Measurements from ENCODE around the gene BSN.
A peak's percentile ranks its signal among the peaks of the same experiment; 100 is the strongest.
"Not testable (repeated sequence)": the region's sequence is repeated elsewhere in the genome, so short reads cannot be mapped to it uniquely, and the experiment has no call there.

Gene BSN

GRCh38 chr3:49535971-49536874, 18.1 kb upstream of the BSN start:
- no peak for DNase-seq

DNA sequence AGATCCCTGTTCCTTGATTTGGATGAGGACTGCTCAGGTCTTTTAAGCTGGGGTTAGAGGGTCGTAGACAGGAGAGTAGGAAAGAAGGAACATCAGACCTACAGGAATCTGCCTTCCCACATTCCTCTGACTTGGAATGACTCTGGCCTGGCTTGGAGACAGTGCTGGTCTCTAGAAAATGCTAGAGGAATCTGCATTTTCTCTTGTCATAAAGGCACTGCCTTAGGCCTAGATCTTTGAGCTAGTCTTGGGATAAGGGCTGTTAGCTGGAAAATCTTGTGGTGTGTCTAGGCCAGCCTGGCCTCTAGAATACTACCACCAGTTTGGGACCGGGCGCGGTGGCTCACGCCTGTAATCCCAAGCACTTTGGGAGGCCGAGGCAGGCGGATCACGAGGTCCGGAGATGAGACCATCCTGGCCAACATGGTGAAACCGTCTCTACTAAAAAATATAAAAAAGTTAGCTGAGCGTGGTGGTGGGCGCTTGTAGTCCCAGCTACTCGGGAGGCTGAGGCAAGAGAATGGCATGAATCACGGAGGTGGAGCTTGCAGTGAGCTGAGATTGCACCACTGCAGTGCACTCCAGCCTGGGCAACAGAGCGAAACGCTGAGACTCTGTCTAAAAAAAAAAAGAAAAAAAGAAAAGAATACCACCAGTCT, 17.3 kb upstream of the BSN start:
- no peak for DNase-seq

DNA sequence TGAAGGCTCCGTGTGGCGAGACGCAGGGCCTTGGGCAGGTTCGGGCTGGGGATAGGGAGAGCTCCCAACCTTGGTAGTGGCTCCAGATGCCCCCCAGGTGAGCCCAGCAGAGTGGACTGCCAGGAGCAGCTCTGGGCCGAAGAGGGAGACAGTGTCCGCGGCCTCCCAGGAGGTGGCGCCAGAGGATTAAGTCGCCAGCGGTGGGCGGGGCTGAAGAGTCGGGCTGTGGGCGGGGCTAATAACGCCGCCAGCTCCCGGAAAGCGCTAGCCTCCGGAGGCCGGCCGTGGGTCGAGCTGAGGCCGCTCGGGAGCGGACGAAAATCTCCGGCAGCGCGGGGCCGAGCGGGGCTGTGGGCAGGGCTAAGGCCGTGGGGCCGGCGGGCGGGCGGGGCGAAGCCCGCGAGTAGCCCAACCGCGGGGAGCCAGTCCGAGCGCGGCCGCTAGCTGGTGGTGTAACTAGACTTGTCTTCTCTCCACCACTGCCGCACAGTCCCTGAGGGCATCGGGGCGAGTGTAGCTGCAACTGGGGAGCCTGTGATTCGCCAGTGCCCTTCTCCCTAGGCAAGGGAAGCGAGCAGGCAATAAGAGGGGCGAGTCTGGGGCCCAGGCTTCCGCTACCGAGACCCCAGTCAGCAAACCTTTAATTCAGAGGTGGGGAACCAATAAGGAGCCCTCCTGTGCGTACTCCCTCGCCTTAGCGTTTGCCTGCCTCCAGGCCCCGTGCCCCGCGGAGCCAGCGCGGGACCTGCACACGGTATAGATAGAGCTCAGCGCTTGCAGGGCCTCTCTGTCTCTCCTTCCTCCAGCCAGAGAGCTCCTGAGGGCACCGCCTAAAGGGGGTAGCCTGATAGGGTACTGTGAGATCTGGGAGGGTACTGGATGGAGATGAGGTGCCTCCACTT, 14.4 kb upstream of the BSN start:
- DNase-seq, result peak; percentile 88

GRCh38 chr3:49552087-49552486, 2.2 kb upstream of the BSN start:
- DNase-seq, result no peak

- DNase-seq, result no peak
Measured at GRCh38 chr3:49553324-49553691, 969 bp upstream of the BSN start.

DNA sequence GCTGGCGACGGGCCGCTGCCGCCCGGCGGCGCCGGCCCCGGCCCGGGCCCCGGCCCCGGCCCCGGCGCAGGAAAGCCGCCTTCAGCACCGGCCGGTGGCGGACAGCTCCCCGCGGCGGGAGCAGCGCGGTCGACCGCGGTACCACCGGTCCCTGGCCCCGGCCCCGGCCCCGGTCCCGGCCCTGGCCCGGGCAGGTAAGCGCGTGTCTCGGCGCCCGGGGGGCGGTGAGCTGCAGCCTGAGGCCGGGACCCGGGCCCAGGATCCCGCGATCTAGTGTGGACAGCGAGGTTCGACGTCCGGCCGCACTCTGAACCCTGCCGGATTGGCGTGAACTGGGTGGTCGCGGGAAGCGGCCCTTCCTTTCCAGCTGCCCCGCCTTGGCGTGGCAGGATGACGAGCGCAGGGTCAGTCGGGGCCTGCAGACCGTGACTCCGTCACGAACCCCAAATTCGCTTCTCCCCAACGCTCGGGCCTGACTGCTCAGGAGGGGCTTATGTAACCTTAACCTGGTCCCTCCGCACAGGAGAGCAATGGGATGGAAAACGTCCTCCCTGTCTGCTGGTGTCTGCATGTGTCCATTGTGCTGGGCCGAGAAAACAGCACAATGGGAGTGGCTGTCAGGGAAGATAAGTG, 472 bp downstream of the BSN start:
- DNase-seq, result peak; percentile 21

DNA sequence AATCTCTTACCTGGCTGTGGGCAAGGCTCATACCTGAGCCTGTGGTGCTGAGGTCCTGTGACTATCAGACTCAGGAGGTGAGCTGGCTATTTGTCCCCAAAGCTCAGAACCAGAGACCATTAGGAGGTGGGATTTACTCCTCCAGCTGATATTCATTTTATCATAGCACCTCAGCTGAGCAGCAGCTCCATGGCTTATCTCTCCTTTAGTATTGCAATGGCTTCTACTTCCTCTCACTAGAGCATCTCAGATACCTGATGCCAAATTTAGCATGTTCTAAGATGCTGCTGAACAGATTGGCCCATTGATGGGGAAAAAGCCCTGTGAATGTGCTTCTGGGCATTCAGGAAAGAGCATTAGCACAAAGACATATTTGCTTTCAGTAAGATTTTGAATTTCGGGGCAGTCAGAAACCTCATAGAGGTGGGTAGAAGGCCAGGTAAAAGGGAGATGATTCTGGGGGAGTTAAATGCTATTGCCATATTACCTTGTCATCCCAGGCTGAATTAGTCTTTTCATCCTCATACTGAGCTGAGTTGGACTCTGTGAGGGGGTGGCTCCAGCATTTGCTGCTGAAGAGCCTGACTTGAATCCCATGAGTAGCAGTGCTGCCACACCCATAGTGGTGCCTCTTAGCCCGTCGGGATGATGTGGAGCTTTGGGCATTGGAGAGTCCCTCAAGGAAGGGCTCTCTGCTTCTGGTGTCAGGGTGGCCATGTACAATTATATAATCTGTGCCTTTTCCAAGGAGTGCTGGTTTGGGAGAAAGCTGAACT, 2.4 kb downstream of the BSN start:
- no peak for DNase-seq

GRCh38 chr3:49563040-49563578, 8.8 kb downstream of the BSN start:
- DNase-seq, result no peak

GRCh38 chr3:49563766-49564165, 9.5 kb downstream of the BSN start:
- no peak for DNase-seq

- DNase-seq, result no peak
Measured at GRCh38 chr3:49566312-49566711, 12.0 kb downstream of the BSN start.

DNA sequence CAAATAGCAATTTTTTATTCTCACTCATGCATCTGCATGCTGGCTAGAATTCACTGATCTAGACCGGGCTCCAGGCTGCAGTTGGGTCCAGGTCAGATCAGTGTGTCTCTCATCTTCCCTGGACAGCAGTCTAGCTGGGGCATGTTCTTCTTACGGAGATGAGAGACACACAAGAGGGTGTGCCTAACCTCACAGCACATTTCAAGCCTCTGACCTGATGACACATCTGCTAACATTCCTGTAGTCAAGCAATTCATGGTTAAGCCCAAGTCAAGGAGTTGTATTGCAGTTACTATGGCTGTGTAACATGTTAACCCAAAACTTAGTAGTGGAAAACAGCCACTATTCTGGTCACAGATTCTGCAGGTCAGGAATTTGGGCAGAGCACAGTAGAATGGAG, 13.1 kb downstream of the BSN start:
- no peak for DNase-seq

DNA sequence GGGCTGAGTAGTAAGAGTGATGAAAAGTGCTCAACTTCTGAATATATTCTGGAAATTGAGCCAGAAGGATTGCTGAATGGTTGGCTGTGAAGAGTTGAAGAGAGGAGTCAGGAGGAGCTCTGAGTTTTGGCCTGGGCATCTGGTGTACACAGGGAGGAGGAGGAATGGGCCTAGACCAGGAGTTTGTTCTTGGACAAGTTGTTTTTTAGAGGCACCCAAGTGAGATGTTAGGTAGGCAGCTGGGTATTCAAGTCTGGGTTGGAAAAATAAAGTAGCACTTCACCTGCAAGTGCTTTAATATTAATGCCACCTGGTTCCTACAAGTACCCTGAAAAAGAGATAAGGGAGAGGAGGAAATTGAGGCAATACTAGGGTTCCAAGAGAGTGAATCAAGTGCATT, 14.7 kb downstream of the BSN start:
- no peak for DNase-seq

DNA sequence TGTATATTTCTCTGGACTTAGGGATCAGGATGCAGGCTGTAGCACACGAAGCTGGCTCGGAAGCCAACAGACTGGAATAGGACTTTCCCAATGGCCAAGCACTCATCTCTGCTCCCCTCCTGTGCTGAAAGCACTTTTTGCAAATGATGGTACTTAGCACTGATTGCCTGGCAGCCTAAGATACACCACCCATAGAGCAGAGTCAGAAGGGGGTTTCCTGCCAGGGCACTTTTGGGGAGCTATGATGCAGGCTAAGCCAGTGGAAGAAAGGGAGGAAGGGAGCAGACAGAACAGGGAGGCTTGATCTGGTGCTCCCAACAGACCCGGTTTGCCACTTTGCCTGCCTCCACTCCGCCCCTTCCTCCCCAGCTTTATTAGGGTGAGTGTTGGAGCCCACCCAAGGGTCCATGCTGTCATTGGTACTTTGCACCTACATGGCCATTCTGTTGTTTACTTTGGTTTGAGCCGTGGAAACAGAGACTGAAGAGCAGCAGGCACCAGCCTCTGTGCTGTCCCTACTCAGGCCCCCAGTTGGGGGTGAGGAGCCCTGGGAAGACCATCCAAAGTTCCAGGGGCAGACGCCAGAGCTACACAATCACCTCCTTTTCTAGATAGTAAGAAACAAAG, 15.9 kb downstream of the BSN start:
- no peak for DNase-seq

- DNase-seq, result no peak
Measured at GRCh38 chr3:49582177-49582576, 27.9 kb downstream of the BSN start.

DNA sequence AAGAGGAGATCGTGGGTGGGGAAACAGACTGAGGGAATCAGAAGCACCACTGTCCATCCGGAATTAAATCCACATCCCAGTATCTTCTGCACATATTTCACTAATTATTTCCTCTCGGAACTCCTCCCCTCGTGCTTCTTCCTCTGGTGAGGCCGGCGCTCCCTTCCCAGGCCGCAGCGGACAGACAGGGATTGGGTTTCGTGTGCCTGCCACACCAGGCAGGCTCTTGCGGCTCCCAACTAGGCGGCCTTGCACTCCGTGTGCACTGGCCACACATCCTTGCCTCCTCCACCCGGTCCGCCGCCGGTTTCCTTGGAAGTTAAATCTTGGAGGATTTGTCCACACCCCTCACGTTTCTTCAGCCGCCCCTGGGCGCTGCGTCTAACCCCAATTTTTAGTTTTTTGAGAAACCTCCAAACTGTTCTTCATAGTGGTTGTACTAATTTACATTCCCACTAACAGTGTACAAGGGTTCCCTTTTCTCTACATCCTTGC, 31.0 kb downstream of the BSN start:
- not testable (repeated sequence) for DNase-seq

DNA sequence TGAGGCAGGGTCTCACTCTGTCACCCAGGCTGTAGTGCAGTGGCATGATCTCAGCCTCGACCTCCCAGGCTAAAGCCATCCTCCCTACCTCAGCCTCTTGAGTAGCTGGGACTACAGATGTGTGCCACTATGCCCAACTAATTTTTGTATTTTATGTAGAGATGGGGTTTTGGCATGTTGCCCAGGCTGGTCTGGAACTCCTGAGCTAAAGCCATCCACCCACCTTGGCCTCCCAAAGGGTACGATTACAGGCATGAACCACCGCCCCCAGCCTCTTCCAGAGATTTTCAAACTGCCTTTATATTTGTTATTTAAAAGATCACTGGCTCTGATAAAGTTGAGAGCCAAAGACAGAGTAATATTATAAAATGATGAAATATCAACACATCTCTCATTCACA, 37.3 kb downstream of the BSN start:
- DNase-seq, result no peak

DNA sequence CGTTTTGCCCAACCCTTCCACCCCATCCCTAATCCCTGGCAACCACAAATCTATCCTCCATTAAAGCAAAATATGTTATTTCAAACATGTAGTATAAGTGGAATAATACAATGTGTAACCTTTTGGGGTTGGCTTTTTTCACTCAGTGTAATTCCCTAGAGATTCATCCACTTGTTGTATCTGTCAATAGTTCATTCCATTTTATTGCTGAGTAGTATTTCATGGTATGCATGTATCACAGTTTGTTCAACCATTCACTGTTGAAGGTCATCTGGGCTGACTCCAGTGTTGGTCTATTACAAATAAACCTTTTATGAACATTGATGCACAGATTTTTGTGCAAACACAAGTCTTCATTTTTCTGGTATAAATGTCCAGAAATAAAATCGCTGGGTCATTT, 38.8 kb downstream of the BSN start:
- no peak for DNase-seq

DNA sequence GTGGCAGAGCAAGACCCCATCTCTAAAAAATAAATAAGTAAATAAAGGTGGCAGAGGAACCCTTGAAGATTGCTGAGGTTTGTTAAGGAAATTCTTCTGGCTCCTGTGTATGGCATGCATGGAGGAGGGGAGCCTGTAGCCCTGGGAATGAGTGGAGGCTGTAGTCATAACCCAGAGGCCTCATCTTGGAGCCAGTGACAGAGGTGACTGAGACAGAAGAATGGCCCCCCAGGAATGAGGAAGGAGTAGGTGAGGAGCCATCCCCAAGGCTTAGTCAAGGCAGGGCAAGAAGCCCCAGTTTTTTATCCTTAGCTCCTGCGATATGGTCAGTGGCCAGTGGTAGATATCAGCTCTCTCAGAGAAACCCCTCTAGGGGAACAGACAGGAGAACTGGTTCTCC, 46.5 kb downstream of the BSN start:
- DNase-seq, result no peak

DNA sequence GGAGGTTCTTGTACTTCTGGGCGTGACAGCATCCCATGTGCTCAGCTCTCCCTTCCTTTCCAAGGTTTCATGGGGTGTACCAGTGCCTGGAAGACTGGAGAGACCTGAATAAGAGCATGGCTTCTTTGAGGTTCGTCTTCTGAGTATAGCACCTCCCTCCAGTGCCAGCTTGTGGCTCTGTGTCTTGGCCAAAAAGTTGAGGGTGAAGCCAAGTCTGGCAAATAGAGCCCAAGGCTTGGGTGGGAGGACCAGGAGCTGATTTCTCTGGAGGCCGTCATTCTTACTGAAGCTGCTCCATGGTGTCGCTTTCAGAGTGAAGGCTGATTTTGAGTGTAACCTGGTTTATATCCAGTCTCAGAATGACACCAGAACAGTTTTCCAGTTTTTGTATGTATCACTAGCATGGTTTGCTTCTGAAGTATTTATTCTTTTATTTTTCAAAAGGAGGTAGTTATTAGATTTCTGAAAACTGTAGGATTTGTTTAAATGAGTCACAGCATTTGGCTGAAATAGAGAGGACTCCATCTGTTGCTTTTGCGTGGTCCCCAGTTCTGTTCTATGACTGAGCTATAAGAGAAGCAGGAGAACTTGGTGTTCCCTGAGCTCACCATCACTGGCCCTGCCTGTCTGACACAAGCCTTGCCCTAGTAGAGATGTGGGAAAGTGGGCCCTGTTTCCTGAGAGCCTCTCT, 47.2 kb downstream of the BSN start:
- no peak for DNase-seq

DNA sequence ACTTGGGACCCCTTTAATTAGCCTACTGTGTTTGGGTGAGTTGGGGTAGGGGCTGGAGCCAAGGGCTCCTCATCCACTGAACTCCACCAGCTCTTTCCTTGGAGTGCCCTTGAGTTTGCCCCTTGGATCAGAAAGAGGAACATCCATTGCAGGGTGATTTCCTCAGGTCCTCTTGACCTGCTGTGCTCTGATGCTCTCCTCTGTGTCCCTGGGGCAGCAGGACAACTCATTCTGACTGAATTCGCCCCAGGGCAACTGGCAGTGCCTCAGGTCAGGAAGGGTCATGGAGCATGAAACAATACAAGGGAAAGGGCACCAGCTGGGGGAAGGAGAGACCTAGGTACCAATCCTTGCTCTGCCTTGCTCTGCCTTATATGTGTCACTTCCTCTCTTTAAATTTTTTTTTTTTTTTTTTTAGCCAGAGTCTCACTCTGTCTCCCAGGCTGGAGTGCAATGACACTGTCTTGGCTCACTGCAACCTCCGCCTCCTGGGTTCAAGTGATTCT, 47.8 kb downstream of the BSN start:
- no peak for DNase-seq

Data from NCI-H146 (cell line).